MM.1S (cell line): ENCODE data around the gene SHMT2.

Experiments used
- DNase-seq: peaks from one replicate; pipeline ENCODE4 v3.0.0-alpha.2; 2015
- H2AFZ ChIP-seq: fragments of 300-600 bp; sonication (generic); 2 replicates; pipeline ENCODE4 v1.6.0; 2016; ENCODE audit warnings: antibody characterized with exemption, low read length
- H3F3A ChIP-seq: fragments of 300-600 bp; sonication (generic); 2 replicates; pipeline ENCODE4 v1.6.1; 2016; ENCODE audit warnings: mild to moderate bottlenecking, antibody characterized with exemption, low read length, moderate library complexity, mixed read lengths; ENCODE audit not compliant: insufficient read depth
- H3K27ac ChIP-seq: fragments of 300-600 bp; sonication (generic); 2 replicates; pipeline ENCODE4 v1.5.1; 2016; ENCODE audit warnings: mild to moderate bottlenecking, low read length
- H3K27me3 ChIP-seq: fragments of 300-600 bp; sonication (generic); replicated peaks from 2 replicates; pipeline ENCODE4 v1.6.0; 2016; ENCODE audit warnings: low read length; ENCODE audit not compliant: insufficient read depth
- H3K36me3 ChIP-seq: fragments of 300-600 bp; sonication (generic); replicated peaks from 2 replicates; pipeline ENCODE4 v1.6.1; 2016; ENCODE audit warnings: mild to moderate bottlenecking, low read length, mixed read lengths; ENCODE audit not compliant: insufficient read depth
- H3K4me1 ChIP-seq: fragments of 300-600 bp; sonication (generic); 2 replicates; pipeline ENCODE4 v1.6.1; 2016; ENCODE audit warnings: low read length, mixed read lengths
- H3K4me2 ChIP-seq: fragments of 300-600 bp; sonication (generic); 2 replicates; pipeline ENCODE4 v1.6.0; 2016; ENCODE audit warnings: low read depth, low read length
- H3K4me3 ChIP-seq: fragments of 300-600 bp; sonication (generic); 2 replicates; pipeline ENCODE4 v1.5.1; 2016; ENCODE audit warnings: low read length, mixed read lengths
- H3K79me2 ChIP-seq: fragments of 300-600 bp; sonication (generic); 2 replicates; pipeline ENCODE4 v1.6.1; 2016; ENCODE audit warnings: mixed run types, low read length, mixed read lengths
- H3K9ac ChIP-seq: fragments of 300-600 bp; sonication (generic); 2 replicates; pipeline ENCODE4 v1.6.1; 2016; ENCODE audit warnings: low read length, mixed read lengths
- H3K9me2 ChIP-seq: fragments of 300-600 bp; sonication (generic); replicated peaks from 2 replicates; pipeline ENCODE4 v1.6.1; 2016; ENCODE audit warnings: mild to moderate bottlenecking, low read length, mixed read lengths; ENCODE audit not compliant: insufficient read depth
- H3K9me3 ChIP-seq: fragments of 300-600 bp; sonication (generic); replicated peaks from 2 replicates; pipeline ENCODE4 v1.6.1; 2016; ENCODE audit warnings: mild to moderate bottlenecking, low read length, mixed read lengths; ENCODE audit not compliant: insufficient read depth
- H4K20me1 ChIP-seq: fragments of 300-600 bp; sonication (generic); 2 replicates; pipeline ENCODE4 v1.6.1; 2016; ENCODE audit warnings: mild to moderate bottlenecking, low read length, moderate library complexity, mixed read lengths; ENCODE audit not compliant: insufficient read depth
- EZH2 ChIP-seq: fragments of 300-600 bp; sonication (generic); optimal IDR thresholded peaks from 2 replicates; pipeline ENCODE3; 2017; ENCODE audit warnings: low read depth, mild to moderate bottlenecking, antibody characterized with exemption, low read length, mixed read lengths
- EZH2phosphoT487 ChIP-seq: fragments of 300-600 bp; sonication (generic); IDR thresholded peaks from 2 replicates; pipeline ENCODE4 v1.6.1; 2018; ENCODE audit warnings: antibody characterized with exemption, low read length
- TF ChIP-seq, protein P1 (sequence below): fragments of 300-600 bp; sonication (generic); IDR thresholded peaks from 2 replicates; pipeline ENCODE4 v1.5.1; 2016; ENCODE audit warnings: antibody characterized with exemption, low read length, mixed read lengths

The SHMT2 gene

DNA sequence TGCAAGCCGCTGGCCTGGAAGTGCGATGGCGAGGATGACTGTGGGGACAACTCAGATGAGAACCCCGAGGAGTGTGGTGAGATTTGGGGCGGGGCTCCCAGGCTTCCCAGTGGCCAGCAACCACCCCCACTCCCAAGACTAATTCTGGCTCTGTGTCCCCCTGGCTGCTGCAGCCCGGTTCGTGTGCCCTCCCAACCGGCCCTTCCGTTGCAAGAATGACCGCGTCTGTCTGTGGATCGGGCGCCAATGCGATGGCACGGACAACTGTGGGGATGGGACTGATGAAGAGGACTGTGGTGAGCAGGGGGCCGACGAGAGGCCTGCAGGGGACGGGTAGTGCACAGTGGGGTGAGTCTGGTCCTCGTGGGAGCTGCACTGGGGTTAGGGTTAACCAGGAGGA lies 25.1 kb upstream of the SHMT2 start:
- Histone ChIP-seq H3K27me3 (peaks cover 88% of the 10 kb centered on the region), H3K9me2 (no peaks in the 10 kb centered on the region), H3K4me1 (no peaks in the 10 kb centered on the region), H3K9me3 (no peaks in the 10 kb centered on the region), H3K79me2 (no peaks in the 10 kb centered on the region), H3K36me3 (no peaks in the 10 kb centered on the region), H3F3A (no peaks in the 10 kb centered on the region), H3K9ac (no peak overlapping the region), H3K4me2 (no peak overlapping the region), H2AFZ (no peak overlapping the region), H3K4me3 (no peak overlapping the region), H3K27ac (no peak overlapping the region), H4K20me1 (no peaks in the 10 kb centered on the region)
- TF ChIP-seq, protein P1, sequence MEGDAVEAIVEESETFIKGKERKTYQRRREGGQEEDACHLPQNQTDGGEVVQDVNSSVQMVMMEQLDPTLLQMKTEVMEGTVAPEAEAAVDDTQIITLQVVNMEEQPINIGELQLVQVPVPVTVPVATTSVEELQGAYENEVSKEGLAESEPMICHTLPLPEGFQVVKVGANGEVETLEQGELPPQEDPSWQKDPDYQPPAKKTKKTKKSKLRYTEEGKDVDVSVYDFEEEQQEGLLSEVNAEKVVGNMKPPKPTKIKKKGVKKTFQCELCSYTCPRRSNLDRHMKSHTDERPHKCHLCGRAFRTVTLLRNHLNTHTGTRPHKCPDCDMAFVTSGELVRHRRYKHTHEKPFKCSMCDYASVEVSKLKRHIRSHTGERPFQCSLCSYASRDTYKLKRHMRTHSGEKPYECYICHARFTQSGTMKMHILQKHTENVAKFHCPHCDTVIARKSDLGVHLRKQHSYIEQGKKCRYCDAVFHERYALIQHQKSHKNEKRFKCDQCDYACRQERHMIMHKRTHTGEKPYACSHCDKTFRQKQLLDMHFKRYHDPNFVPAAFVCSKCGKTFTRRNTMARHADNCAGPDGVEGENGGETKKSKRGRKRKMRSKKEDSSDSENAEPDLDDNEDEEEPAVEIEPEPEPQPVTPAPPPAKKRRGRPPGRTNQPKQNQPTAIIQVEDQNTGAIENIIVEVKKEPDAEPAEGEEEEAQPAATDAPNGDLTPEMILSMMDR = no peak
- TF ChIP-seq EZH2phosphoT487 (no peak), EZH2 (no peak)
- no peak for DNase-seq

DNA sequence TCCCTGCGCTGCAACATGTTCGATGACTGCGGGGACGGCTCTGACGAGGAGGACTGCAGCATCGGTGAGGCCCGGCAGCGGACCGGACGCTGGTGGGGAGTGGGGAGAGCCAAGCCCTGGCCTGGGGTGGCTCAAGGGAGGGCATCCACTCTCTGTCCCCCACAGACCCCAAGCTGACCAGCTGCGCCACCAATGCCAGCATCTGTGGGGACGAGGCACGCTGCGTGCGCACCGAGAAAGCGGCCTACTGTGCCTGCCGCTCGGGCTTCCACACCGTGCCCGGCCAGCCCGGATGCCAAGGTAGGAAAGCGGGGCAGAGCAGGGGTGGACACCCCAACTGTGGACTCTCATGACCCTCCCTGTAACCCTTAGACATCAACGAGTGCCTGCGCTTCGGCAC lies 24.3 kb upstream of the SHMT2 start:
- TF ChIP-seq, protein P1 = no peak
- no peak overlapping the region for H3K9ac ChIP-seq
- H3K9me2 ChIP-seq = no peaks in the 10 kb centered on the region
- H3K27me3 ChIP-seq = peaks cover 88% of the 10 kb centered on the region
- H3K4me2 ChIP-seq = no peak overlapping the region
- no peak overlapping the region for H3K4me3 ChIP-seq
- no peak overlapping the region for H3K27ac ChIP-seq
- DNase-seq = no peak
- no peaks in the 10 kb centered on the region for H3K36me3 ChIP-seq
- H2AFZ ChIP-seq = no peak overlapping the region
- no peaks in the 10 kb centered on the region for H3K4me1 ChIP-seq
- H4K20me1 ChIP-seq = no peaks in the 10 kb centered on the region
- no peaks in the 10 kb centered on the region for H3K79me2 ChIP-seq
- no peaks in the 10 kb centered on the region for H3K9me3 ChIP-seq
- no peaks in the 10 kb centered on the region for H3F3A ChIP-seq

DNA sequence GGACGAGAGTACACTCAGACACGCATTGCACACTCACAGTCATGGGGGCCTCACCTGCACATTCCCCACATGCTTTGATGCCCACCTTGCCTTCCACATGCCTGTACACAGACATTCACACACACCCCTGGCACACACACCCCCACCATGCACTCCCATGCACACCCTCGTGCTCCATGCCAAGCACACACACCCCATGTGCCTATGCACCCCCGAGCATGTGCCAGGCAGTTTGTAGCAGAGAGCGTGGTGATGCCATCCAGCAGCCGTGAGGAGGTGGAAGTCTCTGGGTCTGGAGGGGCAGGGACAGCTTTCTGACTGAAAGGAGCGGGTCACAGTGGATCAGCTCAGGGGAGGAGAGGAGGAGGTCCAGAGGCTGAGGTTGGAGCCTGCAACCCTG lies 23.6 kb upstream of the SHMT2 start:
- H3F3A ChIP-seq = no peaks in the 10 kb centered on the region
- H3K79me2 ChIP-seq = no peaks in the 10 kb centered on the region
- H3K27me3 ChIP-seq = peaks cover 90% of the 10 kb centered on the region
- H3K9me3 ChIP-seq = no peaks in the 10 kb centered on the region
- no peaks in the 10 kb centered on the region for H3K36me3 ChIP-seq
- no peaks in the 10 kb centered on the region for H3K4me1 ChIP-seq
- H3K4me2 ChIP-seq = no peak overlapping the region
- TF ChIP-seq EZH2 (no peak), EZH2phosphoT487 (no peak)
- H3K9me2 ChIP-seq = no peaks in the 10 kb centered on the region
- no peak overlapping the region for H2AFZ ChIP-seq
- H3K4me3 ChIP-seq = no peak overlapping the region
- H4K20me1 ChIP-seq = no peaks in the 10 kb centered on the region
- no peak for DNase-seq
- no peak overlapping the region for H3K27ac ChIP-seq
- no peak overlapping the region for H3K9ac ChIP-seq

DNA sequence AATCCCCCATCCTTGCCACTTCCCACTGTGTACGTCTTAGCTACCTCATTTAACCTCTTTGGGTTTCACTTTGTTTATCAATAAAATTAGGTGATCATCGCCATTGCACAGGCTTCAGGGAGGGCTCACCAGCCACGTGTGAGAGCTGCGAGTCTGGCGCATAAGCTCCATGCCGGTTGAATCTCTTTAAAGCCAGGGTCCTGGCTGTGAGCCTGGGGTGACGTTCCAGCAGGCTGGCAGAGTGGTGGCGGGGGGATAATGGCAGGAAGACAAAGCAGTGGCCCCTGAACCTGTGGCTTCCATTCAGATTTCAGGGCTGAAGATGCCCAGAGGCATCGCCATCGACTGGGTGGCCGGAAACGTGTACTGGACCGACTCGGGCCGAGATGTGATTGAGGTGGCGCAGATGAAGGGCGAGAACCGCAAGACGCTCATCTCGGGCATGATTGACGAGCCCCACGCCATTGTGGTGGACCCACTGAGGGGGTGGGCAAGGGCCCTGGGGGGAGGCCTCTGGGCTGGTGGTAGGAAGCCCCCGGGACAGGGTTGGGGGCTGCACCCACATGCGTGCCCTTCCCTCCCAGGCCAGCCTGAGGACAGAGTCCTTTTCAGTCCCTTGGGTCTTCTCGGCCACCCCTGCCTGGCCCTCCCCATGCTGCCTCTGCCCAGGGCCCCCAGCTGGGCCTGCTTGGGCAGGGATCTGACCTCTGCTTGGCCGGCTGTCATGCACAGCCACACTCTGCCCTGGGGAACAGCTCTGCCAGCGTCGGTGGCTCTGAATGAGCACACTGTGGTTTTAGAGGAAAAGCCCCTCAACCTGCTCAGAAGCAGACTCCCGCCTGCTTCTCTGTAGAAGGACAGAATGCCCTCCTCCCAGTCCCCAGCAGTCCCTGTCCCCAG lies 21.5 kb upstream of the SHMT2 start:
- no peak overlapping the region for H2AFZ ChIP-seq
- no peak overlapping the region for H3K4me3 ChIP-seq
- H3K79me2 ChIP-seq = no peaks in the 10 kb centered on the region
- H3K36me3 ChIP-seq = no peaks in the 10 kb centered on the region
- H3K4me2 ChIP-seq = no peak overlapping the region
- H3K9me2 ChIP-seq = no peaks in the 10 kb centered on the region
- no peaks in the 10 kb centered on the region for H4K20me1 ChIP-seq
- H3K4me1 ChIP-seq = no peaks in the 10 kb centered on the region
- DNase-seq = no peak
- TF ChIP-seq, protein P1 = no peak
- no peak for TF ChIP-seq EZH2phosphoT487
- no peak for TF ChIP-seq EZH2
- H3K27me3 ChIP-seq = peaks cover 93% of the 10 kb centered on the region
- no peak overlapping the region for H3K9ac ChIP-seq
- H3F3A ChIP-seq = no peaks in the 10 kb centered on the region
- no peaks in the 10 kb centered on the region for H3K9me3 ChIP-seq
- H3K27ac ChIP-seq = no peak overlapping the region
